SU-DHL-6 (cell line): Measurements from ENCODE around the gene ADAMTS17.

ENCODE experiments used
- H2AFZ ChIP-seq: fragments of 200-600 bp; sonication (generic); 2 replicates; pipeline ENCODE4 v1.6.1; 2014; ENCODE audit warnings: low read depth, mild to moderate bottlenecking, moderate library complexity, mixed read lengths, antibody characterized with exemption, low read length; ENCODE audit not compliant: severe bottlenecking
- H3F3A ChIP-seq: fragments of 200-600 bp; shearing (Covaris generic); 2 replicates; pipeline ENCODE4 v1.6.0; 2016; ENCODE audit warnings: antibody characterized with exemption, mild to moderate bottlenecking; ENCODE audit not compliant: insufficient read depth
- H3K27ac ChIP-seq: fragments of 200-600 bp; sonication (generic); 2 replicates; pipeline ENCODE4 v1.5.1; 2016; ENCODE audit warnings: low read depth, mild to moderate bottlenecking, low read length, moderate library complexity, mixed read lengths
- H3K27me3 ChIP-seq: fragments of 200-600 bp; sonication (generic), shearing (Covaris generic); 2 replicates; pipeline ENCODE4 v1.6.0; 2014; ENCODE audit warnings: mild to moderate bottlenecking, low read length
- H3K36me3 ChIP-seq: fragments of 200-600 bp; sonication (generic); 2 replicates; pipeline ENCODE4 v1.6.1; 2014; ENCODE audit warnings: mild to moderate bottlenecking, low read length, mixed read lengths
- H3K4me2 ChIP-seq: fragments of 300-600, 200-600 bp; shearing (Covaris generic), sonication (generic); 2 replicates; pipeline ENCODE4 v1.6.0; 2014; ENCODE audit warnings: low read length, low read depth, mild to moderate bottlenecking; ENCODE audit not compliant: poor library complexity, severe bottlenecking
- H3K4me3 ChIP-seq: fragments of 200-600 bp; sonication (generic); 2 replicates; pipeline ENCODE4 v1.5.1; 2014; ENCODE audit warnings: antibody characterized with exemption, low read length, mild to moderate bottlenecking, mixed read lengths; ENCODE audit not compliant: insufficient read depth, poor library complexity, severe bottlenecking
- H3K79me2 ChIP-seq: fragments of 200-600 bp; sonication (generic); 2 replicates; pipeline ENCODE4 v1.6.1; 2014; ENCODE audit warnings: mild to moderate bottlenecking, low read length, moderate library complexity; ENCODE audit not compliant: insufficient read depth
- H3K9ac ChIP-seq: fragments of 200-600 bp; sonication (generic); 2 replicates; pipeline ENCODE4 v1.7.0; 2014; ENCODE audit warnings: mild to moderate bottlenecking, low read length
- H3K9me2 ChIP-seq: fragments of 200-600 bp; sonication (generic); replicated peaks from 2 replicates; pipeline ENCODE4 v1.6.1; 2014; ENCODE audit warnings: low read length; ENCODE audit not compliant: insufficient read depth
- H3K9me3 ChIP-seq: fragments of 200-600 bp; sonication (generic); 2 replicates; pipeline ENCODE4 v1.6.1; 2014; ENCODE audit warnings: low read length, mixed read lengths; ENCODE audit not compliant: insufficient read depth
- H4K20me1 ChIP-seq: fragments of 200-600 bp; sonication (generic); 2 replicates; pipeline ENCODE4 v1.6.1; 2014; ENCODE audit warnings: low read depth, mild to moderate bottlenecking, antibody characterized with exemption, low read length, moderate library complexity, mixed read lengths
- CTCF ChIP-seq: fragments of 200-600 bp; sonication (generic); IDR thresholded peaks from one replicate; pipeline ENCODE4 v1.5.1; 2017; ENCODE audit warnings: antibody characterized with exemption, mild to moderate bottlenecking, low read length, moderate library complexity; ENCODE audit not compliant: insufficient read depth, poor library complexity, severe bottlenecking
- EZH2phosphoT487 ChIP-seq: fragments of 200-600 bp; sonication (generic), shearing (Covaris generic); conservative IDR thresholded peaks from 2 replicates; pipeline ENCODE4 v1.6.1; 2018; ENCODE audit warnings: mild to moderate bottlenecking, antibody characterized with exemption, low read length, moderate library complexity, mixed read lengths

ADAMTS17 gene

GRCh38 chr15:100292010-100292409 lies 49.8 kb downstream of the ADAMTS17 start:
- Histone ChIP-seq H3K27me3 (no peaks in the 10 kb centered on the region), H3K4me3 (no peak overlapping the region), H3F3A (no peaks in the 10 kb centered on the region), H3K4me2 (no peak overlapping the region), H3K9ac (no peak overlapping the region), H4K20me1 (no peaks in the 10 kb centered on the region), H3K36me3 (no peaks in the 10 kb centered on the region), H2AFZ (no peak overlapping the region), H3K27ac (no peak overlapping the region), H3K9me3 (no peaks in the 10 kb centered on the region), H3K79me2 (no peaks in the 10 kb centered on the region), H3K9me2 (no peaks in the 10 kb centered on the region)
- no peak for TF ChIP-seq CTCF
- TF ChIP-seq EZH2phosphoT487 = no peak

GRCh38 chr15:100291106-100291505 lies 50.7 kb downstream of the ADAMTS17 start:
- no peaks in the 10 kb centered on the region for H4K20me1 ChIP-seq
- no peak overlapping the region for H3K4me2 ChIP-seq
- TF ChIP-seq EZH2phosphoT487 (no peak), CTCF (no peak)
- H3K79me2 ChIP-seq = no peaks in the 10 kb centered on the region
- no peak overlapping the region for H3K4me3 ChIP-seq
- H3F3A ChIP-seq = no peaks in the 10 kb centered on the region
- H3K36me3 ChIP-seq = no peaks in the 10 kb centered on the region
- H3K9me2 ChIP-seq = no peaks in the 10 kb centered on the region
- no peak overlapping the region for H2AFZ ChIP-seq
- no peaks in the 10 kb centered on the region for H3K9me3 ChIP-seq
- no peak overlapping the region for H3K27ac ChIP-seq
- no peak overlapping the region for H3K9ac ChIP-seq
- no peaks in the 10 kb centered on the region for H3K27me3 ChIP-seq

GRCh38 chr15:100285641-100286295 lies 56.0 kb downstream of the ADAMTS17 start:
- Histone ChIP-seq H3K9me2 (no peaks in the 10 kb centered on the region), H2AFZ (no peak overlapping the region), H3K9me3 (no peaks in the 10 kb centered on the region), H3K4me2 (no peak overlapping the region), H3K27me3 (no peaks in the 10 kb centered on the region), H3K9ac (no peak overlapping the region), H4K20me1 (no peaks in the 10 kb centered on the region), H3K4me3 (no peak overlapping the region), H3K27ac (no peak overlapping the region), H3F3A (no peaks in the 10 kb centered on the region), H3K36me3 (no peaks in the 10 kb centered on the region), H3K79me2 (no peaks in the 10 kb centered on the region)
- no peak for TF ChIP-seq EZH2phosphoT487
- TF ChIP-seq CTCF = no peak
